H1 (cell line): ENCODE measurements around the gene MAGOH. TPM values are rescaled to one million over a fixed set of nuclear protein-coding genes. Genes with fewer than 3 reads are reported as not detected.

Experiments
- CTCF ChIA-PET: fragments of 300-600 bp; sonication (Branson Sonifier 250); formaldehyde crosslinking; loops from one replicate; lab custom pipeline; 2021; ENCODE audit not compliant: partially characterized antibody; lab: Charles Lee
- POLR2A ChIA-PET: fragments of 300-600 bp; sonication (Branson Sonifier 250); formaldehyde crosslinking; loops from one replicate; lab custom pipeline; 2021; ENCODE audit warnings: inconsistent platforms; ENCODE audit not compliant: partially characterized antibody; lab: Charles Lee
- DNase-seq, 2 experiments: peaks; one replicate each; pipeline versions ENCODE4 v3.0.0 to v3.0.0-alpha.2; 2010 to 2022; ENCODE audit warnings: low spot score in 2 of 2, low read depth in 1 of 2, mixed read lengths in 1 of 2
- FAIRE-seq: peaks from 2 replicates; lab custom pipeline; 2011; peaks lifted over from hg19 to GRCh38; lab: Jason Lieb, UNC
- H2AFZ ChIP-seq: 2 replicates; pipeline ENCODE4 v1.8.1; 2012; ENCODE audit warnings: low read length, inconsistent platforms
- H2AK5ac ChIP-seq: 2 replicates; pipeline ENCODE4 v1.6.1; 2013; ENCODE audit warnings: low read depth, low read length
- H2BK120ac ChIP-seq: replicated peaks from 2 replicates; pipeline ENCODE3; 2013; ENCODE audit warnings: low read depth, low read length, inconsistent platforms
- H2BK12ac ChIP-seq: 2 replicates; pipeline ENCODE4 v1.6.1; 2013; ENCODE audit warnings: low read depth, low read length
- H2BK15ac ChIP-seq: 2 replicates; pipeline ENCODE4 v1.6.1; 2013; ENCODE audit warnings: low read length
- H2BK20ac ChIP-seq: 2 replicates; pipeline ENCODE4 v1.6.1; 2013; ENCODE audit warnings: low read length
- H2BK5ac ChIP-seq: 2 replicates; pipeline ENCODE4 v1.6.1; 2013; ENCODE audit warnings: low read depth, low read length
- H3K14ac ChIP-seq: 2 replicates; pipeline ENCODE4 v1.6.1; 2013; ENCODE audit warnings: inconsistent platforms; ENCODE audit not compliant: insufficient read length
- H3K18ac ChIP-seq: 2 replicates; pipeline ENCODE4 v1.6.1; 2013; ENCODE audit warnings: low read length; ENCODE audit errors: extremely low read depth
- H3K23ac ChIP-seq: 2 replicates; pipeline ENCODE4 v1.6.1; 2013; ENCODE audit warnings: inconsistent platforms; ENCODE audit not compliant: insufficient read length
- H3K23me2 ChIP-seq: 2 replicates; pipeline ENCODE4 v1.6.1; 2013; ENCODE audit warnings: low read depth, low read length
- H3K27ac ChIP-seq: 2 replicates; pipeline ENCODE4 v1.6.1; 2011; ENCODE audit warnings: low read depth, low read length, inconsistent platforms
- H3K27me3 ChIP-seq, 4 experiments: replicated peaks in 1 of 4; 1 replicate in 1 of 4; 2 replicates in 3 of 4; pipeline versions ENCODE4 v1.6.1 to v1.8.1; 2011 to 2013; ENCODE audit warnings: low read length in 3 of 4, mild to moderate bottlenecking in 3 of 4, inconsistent platforms in 2 of 4, mixed read lengths in 2 of 4, moderate library complexity in 1 of 4; ENCODE audit not compliant: control insufficient read depth in 3 of 4, insufficient read depth in 3 of 4; ENCODE audit errors: extremely low read depth in 1 of 4
- H3K36me3 ChIP-seq, 4 experiments: 2 replicates each; pipeline versions ENCODE4 v1.6.1 to v1.8.1; 2011 to 2013; ENCODE audit warnings: mild to moderate bottlenecking in 4 of 4, low read length in 3 of 4, moderate library complexity in 2 of 4, control low read depth in 1 of 4, inconsistent platforms in 1 of 4; ENCODE audit not compliant: insufficient read depth in 4 of 4, control insufficient read depth in 2 of 4
- H3K4ac ChIP-seq: replicated peaks from 2 replicates; pipeline ENCODE3; 2013; ENCODE audit warnings: low read length, low read depth, mixed read lengths, inconsistent platforms; ENCODE audit not compliant: insufficient read length
- H3K4me1 ChIP-seq, 4 experiments: replicated peaks in 1 of 4; 1 replicate in 1 of 4; 2 replicates in 3 of 4; pipeline versions ENCODE4 v1.6.1 to v1.8.1; 2011 to 2013; ENCODE audit warnings: low read length in 3 of 4, inconsistent platforms in 2 of 4, mixed read lengths in 1 of 4; ENCODE audit not compliant: insufficient read depth in 4 of 4, control insufficient read depth in 3 of 4
- H3K4me2 ChIP-seq, 2 experiments: 2 replicates each; pipeline versions ENCODE4 v1.6.1 to v1.8.1; 2011 to 2013; ENCODE audit warnings: low read depth in 2 of 2, low read length in 2 of 2, control low read depth in 1 of 2, inconsistent platforms in 1 of 2, mild to moderate bottlenecking in 1 of 2; ENCODE audit not compliant: insufficient read depth in 1 of 2
- H3K4me3 ChIP-seq, 4 experiments: fragments of 200-600, 300-600 bp in 1 of 4; sonication (generic), shearing (Covaris generic), sonication (Bioruptor Twin) in 1 of 4; 2 replicates each; pipeline versions ENCODE4 v1.5.1 to v1.8.1; 2011 to 2016; ENCODE audit warnings: low read length in 4 of 4, low read depth in 3 of 4, control low read depth in 2 of 4, inconsistent platforms in 2 of 4, mild to moderate bottlenecking in 2 of 4, mixed read lengths in 1 of 4, moderate library complexity in 1 of 4; ENCODE audit not compliant: insufficient read depth in 2 of 4; ENCODE audit errors: extremely low read depth in 1 of 4
- H3K56ac ChIP-seq: replicated peaks from 2 replicates; pipeline ENCODE3; 2013; ENCODE audit warnings: low read depth, mild to moderate bottlenecking, mixed read lengths, low read length, inconsistent platforms; ENCODE audit not compliant: insufficient read length
- H3K79me1 ChIP-seq: 2 replicates; pipeline ENCODE4 v1.6.1; 2013; ENCODE audit warnings: low read depth, low read length, control low read depth
- H3K79me2 ChIP-seq, 2 experiments: 2 replicates each; pipeline versions ENCODE4 v1.6.1 to v1.8.1; 2012 to 2013; ENCODE audit warnings: low read length in 2 of 2, mild to moderate bottlenecking in 2 of 2, inconsistent platforms in 1 of 2; ENCODE audit not compliant: insufficient read depth in 2 of 2, control insufficient read depth in 1 of 2
- H3K9ac ChIP-seq, 4 experiments: replicated peaks in 1 of 4; 1 replicate in 1 of 4; 2 replicates in 3 of 4; pipeline versions ENCODE4 v1.6.1 to v1.8.1; 2011 to 2013; ENCODE audit warnings: low read depth in 3 of 4, low read length in 3 of 4, control low read depth in 2 of 4, mild to moderate bottlenecking in 2 of 4, moderate library complexity in 2 of 4, inconsistent platforms in 1 of 4; ENCODE audit errors: extremely low read depth in 1 of 4
- H3K9me3 ChIP-seq, 2 experiments: 2 replicates each; pipeline versions ENCODE4 v1.6.1 to v1.8.1; 2012 to 2013; ENCODE audit warnings: mild to moderate bottlenecking in 2 of 2, moderate library complexity in 2 of 2, control low read depth in 1 of 2, inconsistent platforms in 1 of 2, low read depth in 1 of 2, low read length in 1 of 2, mixed read lengths in 1 of 2; ENCODE audit not compliant: insufficient read depth in 2 of 2
- H4K20me1 ChIP-seq, 2 experiments: replicated peaks in 1 of 2; 2 replicates each; pipeline versions ENCODE3 to v1.8.1; 2011 to 2013; ENCODE audit warnings: inconsistent platforms in 2 of 2, low read length in 2 of 2, mild to moderate bottlenecking in 1 of 2; ENCODE audit not compliant: insufficient read depth in 2 of 2, control insufficient read depth in 1 of 2
- H4K5ac ChIP-seq: 2 replicates; pipeline ENCODE4 v1.6.1; 2013; ENCODE audit warnings: low read length, low read depth, mixed read lengths, inconsistent platforms; ENCODE audit not compliant: insufficient read length
- H4K8ac ChIP-seq: 2 replicates; pipeline ENCODE4 v1.8.0; 2013; ENCODE audit warnings: mild to moderate bottlenecking, moderate library complexity, low read length, inconsistent platforms; ENCODE audit not compliant: insufficient read depth; ENCODE audit errors: extremely low read depth
- H4K91ac ChIP-seq: replicated peaks from 2 replicates; pipeline ENCODE3; 2013; ENCODE audit warnings: low read length, mixed read lengths, inconsistent platforms; ENCODE audit not compliant: insufficient read length
- BACH1 ChIP-seq: IDR thresholded peaks from 2 replicates; pipeline ENCODE4 v1.6.1; 2012; ENCODE audit warnings: low read length, improper control_type of control experiment
- CREB1 ChIP-seq: IDR thresholded peaks from 2 replicates; pipeline ENCODE4 v1.6.1; 2012; ENCODE audit warnings: inconsistent platforms
- EP300 ChIP-seq, 2 experiments: IDR thresholded peaks; 1 replicate in 1 of 2; 2 replicates in 1 of 2; pipeline ENCODE4 v1.6.1; 2011 to 2012; ENCODE audit warnings: low read depth in 2 of 2, low read length in 2 of 2, mild to moderate bottlenecking in 2 of 2, borderline replicate concordance in 1 of 2, inconsistent platforms in 1 of 2, moderate library complexity in 1 of 2
- GABPA ChIP-seq: IDR thresholded peaks from 2 replicates; pipeline ENCODE4 v1.6.1; 2011; ENCODE audit warnings: mild to moderate bottlenecking, low read length, moderate library complexity, borderline replicate concordance; ENCODE audit not compliant: insufficient read depth
- HDAC2 ChIP-seq, 2 experiments: fragments of 300-600 bp in 1 of 2; sonication (generic) in 1 of 2; IDR thresholded peaks; 2 replicates each; pipeline ENCODE4 v1.6.1; 2011 to 2012; ENCODE audit warnings: low read depth in 2 of 2, low read length in 2 of 2, mild to moderate bottlenecking in 2 of 2, moderate library complexity in 2 of 2, borderline replicate concordance in 1 of 2, inconsistent platforms in 1 of 2
- NANOG ChIP-seq: IDR thresholded peaks from 2 replicates; pipeline ENCODE4 v1.6.1; 2011; ENCODE audit warnings: low read length, low read depth, mild to moderate bottlenecking, inconsistent platforms; ENCODE audit not compliant: insufficient read depth, poor library complexity, severe bottlenecking
- POLR2A ChIP-seq, 2 experiments: IDR thresholded peaks; 1 replicate in 1 of 2; 2 replicates in 1 of 2; pipeline ENCODE4 v1.6.1; 2011; ENCODE audit warnings: low read depth in 2 of 2, low read length in 2 of 2, mild to moderate bottlenecking in 2 of 2; ENCODE audit errors: control extremely low read depth in 1 of 2
- POU5F1 ChIP-seq: IDR thresholded peaks from 2 replicates; pipeline ENCODE4 v1.6.1; 2011; ENCODE audit warnings: low read depth, mild to moderate bottlenecking, low read length, moderate library complexity
- SP1 ChIP-seq: IDR thresholded peaks from 2 replicates; pipeline ENCODE4 v1.6.1; 2011; ENCODE audit warnings: low read depth, low read length
- TAF1 ChIP-seq: IDR thresholded peaks from 2 replicates; pipeline ENCODE4 v1.6.1; 2011; ENCODE audit warnings: mild to moderate bottlenecking, low read depth, low read length
- WGBS, 2 experiments: shearing (Covaris generic) in 1 of 2; methylation state at CpG; one replicate each; pipeline versions ENCODE4 v1.1.6 to v1.1.7; 2013 to 2015; ENCODE audit warnings: low lambda C conversion rate in 2 of 2, mixed read lengths in 2 of 2, inconsistent platforms in 1 of 2, low coverage in 1 of 2, missing lambda C conversion rate in 1 of 2; ENCODE audit not compliant: insufficient replicate concordance in 2 of 2, insufficient coverage in 1 of 2, insufficient read length in 1 of 2; ENCODE audit errors: extremely low coverage in 1 of 2, missing lambda C conversion rate in 1 of 2; 5-methylcytosine and 5-hydroxymethylcytosine counted together
- polyA plus RNA-seq, 7 experiments: library from polyadenylated mRNA; depleted of rRNA in 3 of 7; stranded (reverse) in 5 of 7; unstranded in 2 of 7; fragments of >200 nt in 5 of 7; fragments of 200-250 nt in 2 of 7; gene quantifications; 1 replicate in 5 of 7; 2 replicates in 1 of 7; 4 replicates in 1 of 7; pipeline versions ENCODE4 v1.2.1 to v1.2.3, GENCODE V29; 2011 to 2013; ENCODE audit warnings: missing spikeins in 2 of 7, mixed read lengths in 2 of 7
- total RNA-seq: library from RNA; stranded (reverse); fragmentation: NEBNext Ultra II Directional; extraction: Animal tissue kit (Norgen Biotek cat#: 25700); gene quantifications from 2 replicates; pipeline ENCODE4 v1.2.1, GENCODE V29; 2021

The MAGOH gene
- total and polyA plus RNA-seq, 2 of the 8 experiments (the other 6 are each of a cell fraction or from before 2014, with no cell fraction given), result 46.9 to 74.3 TPM

GRCh38 chr1:53220171-53220961 is 18.0 kb downstream of the MAGOH start, which contains the start of gene CZIB:
Gene CZIB (minus strand): TSS chr1:53220634. CDS start chr1:53220575, 59 bp downstream.
- Histone ChIP-seq H2BK120ac (peak within 1 kb of the TSS; percentile 95), H3K36me3 (peaks cover 0 to 27% (median 4%) of the 10 kb centered on the region in 4 experiments; a peak in 4 of 8 replicates), H3K4me1 (peaks cover 0 to 5% (median 1%) of the 10 kb centered on the region in 4 experiments; a peak in 3 of 7 replicates), H3K27ac (peak within 1 kb of the TSS; percentile 84), H3K56ac (peak within 1 kb of the TSS; percentile 99), H3K4me3 (peak within 1 kb of the TSS; percentile 76 to 90 (median 80)), H3K9ac (peak within 1 kb of the TSS; percentile 51 to 81 (median 74)), H4K8ac (peak within 1 kb of the TSS; percentile 93), H3K4ac (peak within 1 kb of the TSS; percentile 100), H3K23ac (no peak within 1 kb of the TSS), H3K9me3 (no peaks in the 10 kb centered on the region), H3K18ac (peak within 1 kb of the TSS; percentile 99), H2BK12ac (no peak within 1 kb of the TSS; the same call in 1 of the 2 replicates), H2BK15ac (peak within 1 kb of the TSS; percentile 99), H2BK20ac (no peak within 1 kb of the TSS), H3K4me2 (peak within 1 kb of the TSS; percentile 76 to 78), H2AK5ac (peak within 1 kb of the TSS; percentile 43; the same call in 1 of the 2 replicates), H2AFZ (peak within 1 kb of the TSS; percentile 83), H2BK5ac (peak within 1 kb of the TSS; percentile 100), H4K5ac (peak within 1 kb of the TSS; percentile 100), H3K79me1 (peaks cover 2% of the 10 kb centered on the region; the same call in 1 of the 2 replicates), H3K79me2 (peaks cover 0 to 10% of the 10 kb centered on the region in 2 experiments; a peak in 1 of 4 replicates), H3K27me3 (peaks cover 0 to 2% (median 0%) of the 10 kb centered on the region in 4 experiments; a peak in 1 of 7 replicates), H3K23me2 (peaks cover 8% of the 10 kb centered on the region; the same call in 1 of the 2 replicates), H3K14ac (peak within 1 kb of the TSS; percentile 33), H4K91ac (peak within 1 kb of the TSS; percentile 100), H4K20me1 (no peaks in the 10 kb centered on the region)
- POLR2A ChIA-PET, result interaction anchor here (0.9 to 7.2 kb wide), 5 partner anchors 8 to 24 kb away, joined by 3 to 62 read pairs (median 5); partner anchors contain the start of gene MAGOH
- 2% methylated on average over 47 of the region's 61 CpGs; no CpG with 5 or more reads in 1 of the 2 experiments for WGBS, 2 experiments
- FAIRE-seq, result no peak
- CTCF ChIA-PET, result interaction anchor here (0.6 to 1.5 kb wide), 2 partner anchors 224 to 251 kb away, joined by 3 read pairs; no protein-coding TSS in a partner anchor
- peak; percentile 49 to 97 for DNase-seq
- peak; percentile 77 for TF ChIP-seq BACH1
- 0 out of 4 replicates have a peak, but pooled peaks have one; percentile 16 to 67 for TF ChIP-seq HDAC2 (IDR thresholded peaks at IDR 0.05; ENCODE audit: borderline replicate concordance in 1 of 2, low read depth in 2 of 2, low read length in 2 of 2)
- TF ChIP-seq CREB1, result peak; percentile 65
- 0 out of 2 replicates have a peak, but pooled peaks have one; percentile 27 for TF ChIP-seq SP1
- peak; percentile 44 to 82; a peak in 2 of 3 replicates for TF ChIP-seq POLR2A (IDR thresholded peaks at IDR 0.05; ENCODE audit: control extremely low read depth in 1 of 2, low read depth in 2 of 2, low read length in 2 of 2)
- TF ChIP-seq GABPA, result peak; percentile 67; the same call in 1 of the 2 replicates
- no peak for TF ChIP-seq POU5F1
- peak; percentile 81; the same call in 1 of the 2 replicates for TF ChIP-seq TAF1
- no peak for TF ChIP-seq EP300 (IDR thresholded peaks at IDR 0.05; ENCODE audit: borderline replicate concordance in 1 of 2, low read depth in 2 of 2, low read length in 2 of 2)
- TF ChIP-seq NANOG, result no peak
